GM10847 (cell line): Measurements from ENCODE around the gene GYPC.

Source experiments
- POLR2A ChIP-seq: IDR thresholded peaks from 2 replicates; pipeline ENCODE4 v1.6.1; 2011; ENCODE audit not compliant: insufficient read length; ENCODE audit errors: extremely low read depth

The GYPC gene

GRCh38 chr2:126644630-126645191 is 11.2 kb upstream of the GYPC start:
- TF ChIP-seq POLR2A: no peak

DNA sequence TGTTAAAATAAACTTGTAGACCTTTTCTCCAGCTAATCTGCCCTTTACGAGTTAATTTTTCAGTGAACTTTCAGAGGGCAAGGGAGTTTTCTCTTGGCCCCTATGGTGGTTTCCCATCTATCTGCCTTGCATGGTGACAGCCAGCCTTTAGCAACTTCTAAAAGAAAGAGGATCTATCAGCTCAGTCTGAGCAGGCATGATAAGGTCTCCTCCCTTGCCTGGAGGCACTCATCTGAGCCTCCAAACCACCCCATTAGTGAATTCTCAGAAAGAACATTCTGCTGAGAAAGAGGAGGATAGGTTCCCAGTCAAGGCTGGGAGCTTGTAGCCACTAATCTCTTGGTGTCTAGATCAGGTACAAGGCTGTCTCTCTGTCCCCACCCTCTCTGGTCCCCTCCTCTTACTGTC is 10.7 kb upstream of the GYPC start:
- TF ChIP-seq POLR2A: no peak

DNA sequence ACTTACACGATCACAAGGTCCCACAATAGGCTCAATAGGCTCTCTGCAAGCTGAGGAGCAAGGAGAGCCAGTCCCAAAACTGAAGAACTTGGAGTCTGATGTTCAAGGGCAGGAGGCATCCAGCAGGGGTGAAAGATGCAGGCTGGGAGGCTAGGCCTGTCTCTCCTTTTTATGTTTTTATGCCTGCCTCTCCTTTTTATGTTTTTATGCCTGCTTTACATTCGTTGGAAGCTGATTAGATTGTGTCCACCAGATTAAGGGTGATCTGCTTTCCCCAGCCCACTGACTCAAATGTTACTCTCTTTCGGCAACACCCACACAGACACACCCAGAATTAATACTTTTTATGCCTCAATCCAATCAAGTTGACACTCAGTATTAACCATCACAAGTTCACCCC is 9.9 kb upstream of the GYPC start:
- no peak for TF ChIP-seq POLR2A

- TF ChIP-seq POLR2A: no peak
Measured at GRCh38 chr2:126649101-126649500, 6.9 kb upstream of the GYPC start.

GRCh38 chr2:126650994-126651393 is 5.0 kb upstream of the GYPC start:
- TF ChIP-seq POLR2A: no peak

DNA sequence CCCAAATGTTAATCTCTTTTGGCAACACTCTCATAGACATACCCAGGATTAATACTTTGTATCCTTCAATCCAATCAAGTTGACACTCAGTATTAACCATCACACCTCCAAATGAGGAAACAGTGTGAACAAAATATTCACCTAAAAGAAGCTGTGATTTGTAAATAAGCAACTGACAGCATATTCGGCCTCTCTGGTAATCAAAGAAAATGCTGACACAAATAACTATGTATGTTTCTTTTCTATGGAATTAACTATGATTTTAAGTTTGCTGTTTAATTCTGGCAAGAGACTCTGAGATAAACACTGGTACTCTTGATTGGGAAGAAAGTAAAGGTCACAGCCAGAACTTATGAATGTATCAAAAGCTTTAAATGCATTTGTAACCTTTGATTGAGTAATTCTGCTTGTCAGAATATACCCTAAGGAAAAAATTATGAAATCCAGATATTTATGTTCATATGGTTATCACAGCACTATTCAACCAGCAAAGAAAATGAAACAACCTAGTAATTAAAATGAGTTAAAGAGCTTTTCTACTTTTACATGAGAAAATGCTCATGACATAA is 3.6 kb upstream of the GYPC start:
- no peak for TF ChIP-seq POLR2A

- TF ChIP-seq POLR2A: no peak
Measured at GRCh38 chr2:126653109-126653508, 2.8 kb upstream of the GYPC start.

DNA sequence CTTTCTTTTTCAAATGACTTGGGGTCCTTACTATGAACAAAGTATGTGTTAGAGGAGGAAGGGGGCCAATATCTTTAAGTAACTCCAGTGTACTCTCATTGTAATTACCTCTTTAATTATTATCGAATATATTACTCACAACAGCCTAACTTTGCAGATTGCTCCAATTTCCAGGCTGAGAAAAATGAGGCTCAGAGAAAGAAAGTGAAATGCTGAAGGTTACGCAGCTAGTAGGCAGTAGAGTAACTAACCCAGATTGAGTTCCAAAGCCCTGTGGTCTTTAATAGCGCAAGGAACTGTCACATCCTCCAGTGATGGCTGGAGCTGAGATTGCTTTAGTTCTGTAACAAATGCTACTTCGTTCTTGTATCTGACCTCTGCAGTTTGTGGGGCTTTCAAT is 2.2 kb upstream of the GYPC start:
- no peak for TF ChIP-seq POLR2A

GRCh38 chr2:126655051-126655450 is 907 bp upstream of the GYPC start:
- TF ChIP-seq POLR2A: no peak

DNA sequence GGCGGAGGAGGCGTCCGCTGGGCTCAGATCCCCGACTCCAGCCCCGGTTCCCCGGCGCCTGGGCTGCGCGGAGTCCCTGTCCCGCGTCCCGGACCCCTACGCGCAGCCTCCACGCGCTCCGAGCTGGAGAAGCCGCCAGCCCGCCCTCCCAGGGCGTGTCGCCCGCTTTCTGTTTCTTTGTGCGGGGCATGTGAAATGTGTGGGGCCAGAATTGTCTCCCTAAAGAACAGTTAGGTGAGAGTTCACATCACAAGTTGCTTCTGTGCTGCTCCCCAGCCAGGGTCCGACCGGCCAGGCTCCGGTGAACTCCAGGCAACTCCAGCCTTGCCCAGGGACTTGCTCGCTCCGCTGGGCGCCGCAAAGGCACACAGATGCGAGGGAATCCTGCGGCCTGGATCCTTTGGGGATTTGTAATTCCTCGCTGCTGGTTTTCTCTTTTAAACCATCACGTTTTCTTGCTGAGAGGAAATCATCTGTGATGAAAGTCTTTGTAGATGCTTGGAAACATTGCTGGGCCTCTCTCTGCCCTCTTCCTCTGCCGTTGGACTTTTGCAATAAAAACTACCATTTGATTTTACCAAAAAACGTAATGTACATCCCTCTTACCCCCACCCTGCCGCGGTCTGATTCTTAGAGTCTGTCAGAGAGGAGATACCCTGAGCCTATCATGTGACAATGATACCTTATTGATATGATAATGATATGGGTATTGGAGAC is 631 bp downstream of the GYPC start:
- no peak for TF ChIP-seq POLR2A

DNA sequence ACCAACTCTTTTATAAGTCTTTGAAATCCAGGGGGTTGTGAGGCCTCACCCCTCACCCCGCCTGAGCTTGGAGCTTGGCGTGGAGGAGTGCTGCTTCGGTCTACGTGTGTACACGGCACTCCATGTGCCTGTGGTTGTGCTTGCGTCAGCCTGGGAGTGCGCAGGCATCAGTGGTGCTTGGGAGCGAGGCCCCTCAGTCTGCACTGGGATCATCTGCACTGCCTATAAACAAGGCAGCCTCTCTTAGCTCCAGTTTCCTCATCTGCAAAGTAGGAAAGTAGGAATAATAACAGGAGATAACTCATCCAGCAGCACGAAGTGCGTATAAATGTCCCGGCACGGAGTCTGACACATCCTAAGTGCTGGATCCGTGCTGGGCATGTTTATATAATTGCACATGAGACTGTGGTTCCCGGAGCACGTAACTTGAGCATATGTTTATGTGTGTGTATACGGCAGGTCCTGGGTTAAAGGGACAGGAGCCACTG is 1.2 kb downstream of the GYPC start:
- peak; percentile 36 for TF ChIP-seq POLR2A

DNA sequence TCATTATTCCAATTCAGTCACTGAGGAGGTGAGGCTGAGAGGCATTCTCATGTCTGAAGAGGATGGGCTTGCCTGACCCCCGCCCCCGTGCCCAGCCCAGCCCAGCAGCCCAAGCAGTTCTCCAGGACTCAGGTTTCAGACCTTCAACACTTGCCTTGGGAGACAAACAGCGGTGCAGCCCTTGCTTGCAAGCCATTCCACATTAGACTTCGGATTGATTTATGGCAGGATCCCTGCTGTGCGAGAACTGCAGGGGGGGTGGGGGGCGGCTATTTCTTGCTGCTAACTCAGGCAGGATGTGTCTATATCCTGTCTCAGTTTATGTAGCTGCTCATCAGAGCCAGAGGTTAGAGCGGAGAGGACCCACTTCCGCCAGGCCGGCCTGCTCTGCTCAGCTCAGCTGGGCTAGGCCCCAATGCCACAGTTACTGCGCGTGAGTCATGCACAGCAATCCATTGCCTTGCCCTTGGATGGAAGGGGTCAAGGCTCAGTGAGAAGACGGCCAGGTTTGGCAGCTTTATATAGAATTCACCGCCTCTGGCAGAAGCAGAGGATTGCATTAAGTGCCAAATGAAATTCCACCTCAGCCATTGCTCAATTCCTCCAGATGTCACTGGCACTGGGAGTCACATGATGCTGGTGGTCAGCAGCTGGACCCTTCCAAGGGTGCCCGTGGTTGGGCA is 1.8 kb downstream of the GYPC start:
- TF ChIP-seq POLR2A: peak; percentile 29

DNA sequence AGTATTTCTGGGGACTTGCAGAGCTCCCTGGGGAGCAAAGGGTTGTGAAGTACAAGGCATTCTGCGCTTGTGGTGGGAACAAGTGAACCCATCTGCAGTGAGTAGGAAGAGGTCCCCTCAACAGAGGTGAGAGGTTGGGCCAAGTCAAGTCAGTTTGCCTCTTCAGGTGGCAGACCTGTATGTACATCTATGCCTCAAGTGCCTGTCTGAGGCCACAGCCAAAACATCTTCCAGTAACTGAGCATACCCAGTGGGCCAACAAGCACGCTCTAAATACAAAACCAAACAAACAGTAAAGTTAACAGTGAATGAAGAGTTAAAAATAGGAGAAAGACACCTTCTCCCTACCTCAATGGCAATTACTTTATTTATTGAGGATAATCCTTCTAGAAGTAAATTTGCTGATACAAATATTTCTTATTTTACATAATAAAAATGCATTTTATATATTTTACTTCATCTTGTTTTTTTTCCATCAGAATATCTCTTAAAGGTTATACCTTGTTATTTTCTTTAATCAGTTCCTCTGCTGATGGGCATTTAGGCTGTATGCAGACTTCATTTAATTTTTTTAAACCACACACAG is 2.5 kb downstream of the GYPC start:
- TF ChIP-seq POLR2A: no peak

DNA sequence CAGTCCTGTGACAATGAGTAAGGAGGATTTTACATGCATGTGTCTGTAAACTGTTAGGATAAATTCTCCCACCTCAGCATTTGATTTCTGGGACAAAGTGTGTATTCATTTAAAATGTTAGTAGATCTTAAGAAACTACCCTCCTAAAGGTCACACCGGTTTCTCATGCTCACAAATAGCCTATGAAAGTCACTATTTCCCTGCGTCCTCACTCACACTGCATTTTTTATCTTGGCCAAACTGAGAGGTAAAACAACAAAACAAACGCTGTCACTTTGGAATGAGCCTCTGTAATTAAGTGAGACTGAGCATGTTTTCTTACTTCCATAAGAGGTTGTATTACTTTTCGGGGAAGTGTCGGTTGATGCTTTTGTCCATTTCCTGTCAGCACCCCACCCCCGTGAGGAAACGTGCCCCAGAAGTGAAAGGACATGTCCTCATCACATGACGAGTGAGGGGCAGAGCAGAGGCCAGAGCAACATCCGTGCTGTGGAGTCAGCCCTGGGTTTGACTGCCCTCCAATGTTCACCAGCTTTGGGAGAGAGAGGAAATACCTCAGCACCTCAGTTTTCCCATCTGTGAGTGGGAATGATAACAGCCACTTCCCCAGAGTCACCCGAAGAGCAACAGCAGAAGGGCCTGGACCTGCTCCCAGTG is 3.1 kb downstream of the GYPC start:
- TF ChIP-seq POLR2A: no peak
